ENCODE data around the gene NFATC4.
"Not testable (repeated sequence)": the region's sequence is repeated elsewhere in the genome, so short reads cannot be mapped to it uniquely, and the experiment has no call there.

NFATC4 gene

GRCh38 chr14:24370748-24371147 lies 2.8 kb downstream of the NFATC4 start:
- H3K4me3 ChIP-seq (replicated peaks; ENCODE audit: low read depth, low read length): peak overlapping the region; percentile 94
- DNase-seq (ENCODE audit: extremely low read depth, low read depth): no peak
- TF ChIP-seq CTCF (IDR thresholded peaks at IDR 0.05; ENCODE audit: low read depth, low read length, missing control alignments): no peak

GRCh38 chr14:24371605-24372004 lies 3.6 kb downstream of the NFATC4 start:
- not testable (repeated sequence) for H3K4me3 ChIP-seq (replicated peaks; ENCODE audit: low read depth, low read length); DNase-seq (ENCODE audit: extremely low read depth, low read depth)

GRCh38 chr14:24372701-24373416 lies 4.9 kb downstream of the NFATC4 start:
- DNase-seq (ENCODE audit: extremely low read depth, low read depth): no peak
- H3K4me3 ChIP-seq (replicated peaks; ENCODE audit: low read depth, low read length): no peak overlapping the region
- no peak for TF ChIP-seq CTCF (IDR thresholded peaks at IDR 0.05; ENCODE audit: low read depth, low read length, missing control alignments)

GRCh38 chr14:24376448-24377070 lies 8.6 kb downstream of the NFATC4 start:
- no peak overlapping the region for H3K4me3 ChIP-seq (replicated peaks; ENCODE audit: low read depth, low read length)
- no peak for DNase-seq (ENCODE audit: extremely low read depth, low read depth)
- TF ChIP-seq CTCF (IDR thresholded peaks at IDR 0.05; ENCODE audit: low read depth, low read length, missing control alignments): no peak

- DNase-seq (ENCODE audit: extremely low read depth, low read depth): no peak
- TF ChIP-seq CTCF (IDR thresholded peaks at IDR 0.05; ENCODE audit: low read depth, low read length, missing control alignments): no peak
- H3K4me3 ChIP-seq (replicated peaks; ENCODE audit: low read depth, low read length): no peak overlapping the region
These were observed 9.1 kb downstream of the NFATC4 start for GRCh38 chr14:24377126-24377525.

GRCh38 chr14:24377657-24378056 lies 9.7 kb downstream of the NFATC4 start:
- DNase-seq (ENCODE audit: extremely low read depth, low read depth): no peak
- H3K4me3 ChIP-seq (replicated peaks; ENCODE audit: low read depth, low read length): no peak overlapping the region
- TF ChIP-seq CTCF (IDR thresholded peaks at IDR 0.05; ENCODE audit: low read depth, low read length, missing control alignments): no peak

GRCh38 chr14:24378327-24378726 lies 10.3 kb downstream of the NFATC4 start:
- no peak for DNase-seq (ENCODE audit: extremely low read depth, low read depth)
- no peak overlapping the region for H3K4me3 ChIP-seq (replicated peaks; ENCODE audit: low read depth, low read length)
- TF ChIP-seq CTCF (IDR thresholded peaks at IDR 0.05; ENCODE audit: low read depth, low read length, missing control alignments): no peak

Data from HFF-Myc (cell line).